ENCODE results near the gene AGAP1.

AGAP1 gene

GRCh38 chr2:235515821-235516220 is 22.0 kb downstream of the AGAP1 start:
- Histone ChIP-seq H3K4me3 (ENCODE audit: low read length) (no peak overlapping the region), H3K4me1 (ENCODE audit: control insufficient read depth, insufficient read depth, low read length) (peaks cover 4% of the 10 kb centered on the region; the same call in 1 of the 2 replicates), H3K36me3 (ENCODE audit: control insufficient read depth, insufficient read depth, low read length) (no peaks in the 10 kb centered on the region), H3K27me3 (ENCODE audit: control insufficient read depth, insufficient read depth, low read length) (no peaks in the 10 kb centered on the region), H3K27ac (ENCODE audit: low read length) (no peak overlapping the region), H3K9me3 (ENCODE audit: control insufficient read depth, insufficient read depth, low read length) (no peaks in the 10 kb centered on the region)
- no CpG with 5 or more reads among the region's 11 CpGs for WGBS (ENCODE audit: insufficient coverage, insufficient read length)
- no peak for DNase-seq (ENCODE audit: low read depth, low spot score)

GRCh38 chr2:235516257-235516656 is 22.4 kb downstream of the AGAP1 start:
- WGBS (ENCODE audit: insufficient coverage, insufficient read length): no CpG with 5 or more reads among the region's 6 CpGs
- no peak overlapping the region for H3K4me3 ChIP-seq (ENCODE audit: low read length)
- no peak for DNase-seq (ENCODE audit: low read depth, low spot score)
- no peaks in the 10 kb centered on the region for H3K27me3 ChIP-seq (ENCODE audit: control insufficient read depth, insufficient read depth, low read length)
- no peak overlapping the region for H3K27ac ChIP-seq (ENCODE audit: low read length)
- H3K4me1 ChIP-seq (ENCODE audit: control insufficient read depth, insufficient read depth, low read length): peaks cover 4% of the 10 kb centered on the region; the same call in 1 of the 2 replicates
- no peaks in the 10 kb centered on the region for H3K36me3 ChIP-seq (ENCODE audit: control insufficient read depth, insufficient read depth, low read length)
- no peaks in the 10 kb centered on the region for H3K9me3 ChIP-seq (ENCODE audit: control insufficient read depth, insufficient read depth, low read length)

GRCh38 chr2:235518322-235519090 is 24.7 kb downstream of the AGAP1 start:
- no peak overlapping the region for H3K27ac ChIP-seq (ENCODE audit: low read length)

GRCh38 chr2:235520787-235521186 is 26.9 kb downstream of the AGAP1 start:
- Histone ChIP-seq H3K9me3 (ENCODE audit: control insufficient read depth, insufficient read depth, low read length) (no peaks in the 10 kb centered on the region), H3K27me3 (ENCODE audit: control insufficient read depth, insufficient read depth, low read length) (no peaks in the 10 kb centered on the region), H3K27ac (ENCODE audit: low read length) (no peak overlapping the region), H3K36me3 (ENCODE audit: control insufficient read depth, insufficient read depth, low read length) (no peaks in the 10 kb centered on the region), H3K4me3 (ENCODE audit: low read length) (no peak overlapping the region), H3K4me1 (ENCODE audit: control insufficient read depth, insufficient read depth, low read length) (0 out of 2 replicates have a peak, but pooled peaks cover 4% of the 10 kb centered on the region)
- no peak for DNase-seq (ENCODE audit: low read depth, low spot score)
- whole genome bisulfite sequencing (ENCODE audit: insufficient coverage, insufficient read length): no CpG with 5 or more reads among the region's 6 CpGs

More at GRCh38 chr2:235518322-235519090, 24.7 kb downstream of the AGAP1 start:
- no peak for DNase-seq (ENCODE audit: low read depth, low spot score)
- Histone ChIP-seq H3K27me3 (ENCODE audit: control insufficient read depth, insufficient read depth, low read length) (no peaks in the 10 kb centered on the region), H3K4me3 (ENCODE audit: low read length) (no peak overlapping the region), H3K36me3 (ENCODE audit: control insufficient read depth, insufficient read depth, low read length) (no peaks in the 10 kb centered on the region), H3K4me1 (ENCODE audit: control insufficient read depth, insufficient read depth, low read length) (0 out of 2 replicates have a peak, but pooled peaks cover 4% of the 10 kb centered on the region), H3K9me3 (ENCODE audit: control insufficient read depth, insufficient read depth, low read length) (no peaks in the 10 kb centered on the region)
- WGBS (ENCODE audit: insufficient coverage, insufficient read length): no CpG with 5 or more reads among the region's 11 CpGs

- H3K36me3 ChIP-seq (ENCODE audit: control insufficient read depth, insufficient read depth, low read length): no peaks in the 10 kb centered on the region
- H3K4me3 ChIP-seq (ENCODE audit: low read length): no peak overlapping the region
- H3K27me3 ChIP-seq (ENCODE audit: control insufficient read depth, insufficient read depth, low read length): no peaks in the 10 kb centered on the region
- H3K4me1 ChIP-seq (ENCODE audit: control insufficient read depth, insufficient read depth, low read length): 0 out of 2 replicates have a peak, but pooled peaks cover 4% of the 10 kb centered on the region
- no CpG with 5 or more reads among the region's 6 CpGs for WGBS (ENCODE audit: insufficient coverage, insufficient read length)
- no peak for DNase-seq (ENCODE audit: low read depth, low spot score)
- H3K9me3 ChIP-seq (ENCODE audit: control insufficient read depth, insufficient read depth, low read length): no peaks in the 10 kb centered on the region
- no peak overlapping the region for H3K27ac ChIP-seq (ENCODE audit: low read length)
These were observed 28.0 kb downstream of the AGAP1 start for GRCh38 chr2:235521844-235522243.

- no peaks in the 10 kb centered on the region for H3K36me3 ChIP-seq (ENCODE audit: control insufficient read depth, insufficient read depth, low read length)
- no peak overlapping the region for H3K4me3 ChIP-seq (ENCODE audit: low read length)
- H3K4me1 ChIP-seq (ENCODE audit: control insufficient read depth, insufficient read depth, low read length): peaks cover 7% of the 10 kb centered on the region; the same call in 1 of the 2 replicates
- no peaks in the 10 kb centered on the region for H3K27me3 ChIP-seq (ENCODE audit: control insufficient read depth, insufficient read depth, low read length)
- no peak for DNase-seq (ENCODE audit: low read depth, low spot score)
- H3K27ac ChIP-seq (ENCODE audit: low read length): no peak overlapping the region
- WGBS (ENCODE audit: insufficient coverage, insufficient read length): no CpG with 5 or more reads among the region's 5 CpGs
- H3K9me3 ChIP-seq (ENCODE audit: control insufficient read depth, insufficient read depth, low read length): no peaks in the 10 kb centered on the region
These were observed 29.2 kb downstream of the AGAP1 start for GRCh38 chr2:235523021-235523420.

- WGBS (ENCODE audit: insufficient coverage, insufficient read length): no CpG with 5 or more reads among the region's 18 CpGs
- peaks cover 7% of the 10 kb centered on the region; the same call in 1 of the 2 replicates for H3K4me1 ChIP-seq (ENCODE audit: control insufficient read depth, insufficient read depth, low read length)
- no peaks in the 10 kb centered on the region for H3K36me3 ChIP-seq (ENCODE audit: control insufficient read depth, insufficient read depth, low read length)
- H3K9me3 ChIP-seq (ENCODE audit: control insufficient read depth, insufficient read depth, low read length): no peaks in the 10 kb centered on the region
- DNase-seq (ENCODE audit: low read depth, low spot score): no peak
- H3K27ac ChIP-seq (ENCODE audit: low read length): no peak overlapping the region
- H3K27me3 ChIP-seq (ENCODE audit: control insufficient read depth, insufficient read depth, low read length): no peaks in the 10 kb centered on the region
- H3K4me3 ChIP-seq (ENCODE audit: low read length): no peak overlapping the region
These were observed 29.8 kb downstream of the AGAP1 start for GRCh38 chr2:235523486-235524150.

GRCh38 chr2:235526166-235526565 is 32.3 kb downstream of the AGAP1 start:
- Histone ChIP-seq H3K27me3 (ENCODE audit: control insufficient read depth, insufficient read depth, low read length) (no peaks in the 10 kb centered on the region), H3K9me3 (ENCODE audit: control insufficient read depth, insufficient read depth, low read length) (no peaks in the 10 kb centered on the region), H3K4me3 (ENCODE audit: low read length) (no peak overlapping the region), H3K36me3 (ENCODE audit: control insufficient read depth, insufficient read depth, low read length) (no peaks in the 10 kb centered on the region), H3K27ac (ENCODE audit: low read length) (no peak overlapping the region), H3K4me1 (ENCODE audit: control insufficient read depth, insufficient read depth, low read length) (peaks cover 7% of the 10 kb centered on the region)
- no CpG with 5 or more reads among the region's 1 CpG for WGBS (ENCODE audit: insufficient coverage, insufficient read length)
- no peak for DNase-seq (ENCODE audit: low read depth, low spot score)

GRCh38 chr2:235527806-235528469 is 34.1 kb downstream of the AGAP1 start:
- DNase-seq (ENCODE audit: low read depth, low spot score): no peak
- Histone ChIP-seq H3K36me3 (ENCODE audit: control insufficient read depth, insufficient read depth, low read length) (no peaks in the 10 kb centered on the region), H3K4me3 (ENCODE audit: low read length) (no peak overlapping the region), H3K27ac (ENCODE audit: low read length) (no peak overlapping the region), H3K27me3 (ENCODE audit: control insufficient read depth, insufficient read depth, low read length) (no peaks in the 10 kb centered on the region), H3K9me3 (ENCODE audit: control insufficient read depth, insufficient read depth, low read length) (no peaks in the 10 kb centered on the region), H3K4me1 (ENCODE audit: control insufficient read depth, insufficient read depth, low read length) (peaks cover 7% of the 10 kb centered on the region)
- WGBS (ENCODE audit: insufficient coverage, insufficient read length): no CpG with 5 or more reads among the region's 7 CpGs

- Histone ChIP-seq H3K9me3 (ENCODE audit: control insufficient read depth, insufficient read depth, low read length) (no peaks in the 10 kb centered on the region), H3K36me3 (ENCODE audit: control insufficient read depth, insufficient read depth, low read length) (no peaks in the 10 kb centered on the region), H3K27ac (ENCODE audit: low read length) (no peak overlapping the region), H3K4me3 (ENCODE audit: low read length) (no peak overlapping the region), H3K4me1 (ENCODE audit: control insufficient read depth, insufficient read depth, low read length) (peaks cover 6% of the 10 kb centered on the region), H3K27me3 (ENCODE audit: control insufficient read depth, insufficient read depth, low read length) (no peaks in the 10 kb centered on the region)
- no CpG with 5 or more reads among the region's 3 CpGs for WGBS (ENCODE audit: insufficient coverage, insufficient read length)
- DNase-seq (ENCODE audit: low read depth, low spot score): no peak
These were observed 35.8 kb downstream of the AGAP1 start for GRCh38 chr2:235529621-235530020.

All from iPS DF 6.9 (cell line).